Type B pancreatic cell (in vitro differentiated cells): ENCODE results near the gene GNA14. TPM values are rescaled to one million over a fixed set of nuclear protein-coding genes. Genes with fewer than 3 reads are reported as not detected.

Source experiments
- DNase-seq: peaks from one replicate; pipeline ENCODE4 v3.0.0; 2021; ENCODE audit warnings: mixed read lengths; ENCODE audit not compliant: unreplicated experiment; ENCODE audit errors: extremely low spot score
- H3K27ac Mint-ChIP-seq: 2 replicates; pipeline ENCODE4 v1.8.0; 2021; ENCODE audit warnings: mild to moderate bottlenecking, mixed read lengths
- H3K27me3 Mint-ChIP-seq: 2 replicates; pipeline ENCODE4 v1.8.0; 2021; ENCODE audit warnings: mixed read lengths
- H3K36me3 Mint-ChIP-seq: 2 replicates; pipeline ENCODE4 v1.8.0; 2021; ENCODE audit warnings: mixed read lengths
- H3K4me1 Mint-ChIP-seq: one replicate; pipeline ENCODE4 v1.8.0; 2021; ENCODE audit warnings: mixed read lengths; ENCODE audit not compliant: unreplicated experiment
- H3K4me3 Mint-ChIP-seq: 2 replicates; pipeline ENCODE4 v1.8.0; 2021; ENCODE audit warnings: mild to moderate bottlenecking, mixed read lengths
- H3K9me3 Mint-ChIP-seq: 2 replicates; pipeline ENCODE4 v1.8.0; 2021; ENCODE audit warnings: mixed read lengths
- total RNA-seq: library from RNA; stranded (reverse); gene quantifications from 2 replicates; pipeline ENCODE4 v1.2.1, GENCODE V29; 2021; ENCODE audit warnings: low replicate concordance
- TF ChIP-seq, protein P1 (sequence below): fragments of 200-600 bp; sonication (generic); conservative IDR thresholded peaks from 2 replicates; pipeline ENCODE4 v1.5.0; 2021; ENCODE audit warnings: antibody characterized with exemption, mild to moderate bottlenecking

Gene GNA14
- total RNA-seq, 1 donor from 2014 or later, result not detected

DNA sequence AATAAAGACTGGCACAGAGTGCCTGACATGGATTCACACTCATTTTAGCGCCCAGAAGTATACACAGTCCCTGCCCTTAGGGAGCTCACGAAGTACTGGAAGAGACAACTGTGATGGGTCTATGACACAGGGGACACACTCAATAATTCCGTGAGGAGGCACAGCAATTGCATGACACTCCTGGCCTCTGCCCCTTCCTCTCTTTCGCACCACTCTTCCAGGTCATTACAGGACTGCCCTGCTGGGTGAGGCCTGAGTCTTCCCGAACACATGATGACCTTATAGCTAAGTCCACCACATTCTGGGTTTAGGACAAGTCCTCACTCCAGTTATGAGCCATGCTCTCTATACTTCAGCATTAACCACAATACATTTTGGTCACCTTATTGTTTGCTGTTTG is 134.7 kb downstream of the GNA14 start:
- Mint-ChIP-seq H3K27ac (no peak overlapping the region), H3K4me3 (no peak overlapping the region), H3K36me3 (no peaks in the 10 kb centered on the region), H3K27me3 (no peaks in the 10 kb centered on the region), H3K4me1 (peaks cover 14% of the 10 kb centered on the region), H3K9me3 (no peaks in the 10 kb centered on the region)
- DNase-seq, result no peak
- TF ChIP-seq, protein P1, sequence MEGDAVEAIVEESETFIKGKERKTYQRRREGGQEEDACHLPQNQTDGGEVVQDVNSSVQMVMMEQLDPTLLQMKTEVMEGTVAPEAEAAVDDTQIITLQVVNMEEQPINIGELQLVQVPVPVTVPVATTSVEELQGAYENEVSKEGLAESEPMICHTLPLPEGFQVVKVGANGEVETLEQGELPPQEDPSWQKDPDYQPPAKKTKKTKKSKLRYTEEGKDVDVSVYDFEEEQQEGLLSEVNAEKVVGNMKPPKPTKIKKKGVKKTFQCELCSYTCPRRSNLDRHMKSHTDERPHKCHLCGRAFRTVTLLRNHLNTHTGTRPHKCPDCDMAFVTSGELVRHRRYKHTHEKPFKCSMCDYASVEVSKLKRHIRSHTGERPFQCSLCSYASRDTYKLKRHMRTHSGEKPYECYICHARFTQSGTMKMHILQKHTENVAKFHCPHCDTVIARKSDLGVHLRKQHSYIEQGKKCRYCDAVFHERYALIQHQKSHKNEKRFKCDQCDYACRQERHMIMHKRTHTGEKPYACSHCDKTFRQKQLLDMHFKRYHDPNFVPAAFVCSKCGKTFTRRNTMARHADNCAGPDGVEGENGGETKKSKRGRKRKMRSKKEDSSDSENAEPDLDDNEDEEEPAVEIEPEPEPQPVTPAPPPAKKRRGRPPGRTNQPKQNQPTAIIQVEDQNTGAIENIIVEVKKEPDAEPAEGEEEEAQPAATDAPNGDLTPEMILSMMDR, result no peak

DNA sequence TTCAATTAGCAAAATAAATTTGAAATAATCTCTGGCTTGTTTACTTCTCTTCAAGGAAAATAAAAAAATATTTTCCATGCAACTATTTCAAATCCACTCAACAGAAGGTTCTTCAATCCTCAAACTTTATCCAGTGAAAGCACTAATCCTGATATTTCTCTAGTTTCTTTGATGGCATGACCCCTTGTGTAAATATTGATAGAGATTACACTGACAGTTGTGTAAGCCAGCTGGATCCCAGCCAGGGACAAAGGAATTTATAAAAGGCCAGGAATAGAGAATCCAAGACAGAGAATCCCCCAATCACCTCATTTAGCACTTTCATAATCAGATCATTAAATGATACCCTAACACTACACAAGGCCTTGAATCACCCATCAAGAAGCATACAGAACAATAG is 135.2 kb downstream of the GNA14 start:
- H3K9me3 Mint-ChIP-seq, result no peaks in the 10 kb centered on the region
- no peak for DNase-seq
- no peak overlapping the region for H3K4me3 Mint-ChIP-seq
- H3K36me3 Mint-ChIP-seq, result no peaks in the 10 kb centered on the region
- no peak overlapping the region for H3K27ac Mint-ChIP-seq
- no peaks in the 10 kb centered on the region for H3K27me3 Mint-ChIP-seq
- H3K4me1 Mint-ChIP-seq, result peaks cover 14% of the 10 kb centered on the region
- TF ChIP-seq, protein P1, result no peak

DNA sequence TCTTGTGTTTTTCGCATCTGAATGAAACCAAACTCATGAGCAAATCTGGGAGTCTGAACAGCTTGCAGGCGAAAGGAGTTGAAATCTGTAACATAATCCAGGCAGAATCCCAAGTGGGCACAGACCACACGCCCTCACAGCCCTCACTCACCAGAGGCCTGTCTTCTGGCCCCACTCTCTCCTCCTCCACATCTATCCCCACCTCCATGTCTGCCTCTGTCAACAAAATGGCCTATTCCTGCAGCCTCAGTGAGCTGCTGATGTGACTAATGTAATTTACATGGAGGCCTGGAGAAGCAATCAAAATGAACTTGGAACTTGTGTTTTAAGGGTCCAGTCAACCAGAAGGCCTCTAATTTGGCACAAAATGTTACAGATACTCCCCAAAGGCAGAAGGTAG is 136.6 kb downstream of the GNA14 start:
- no peaks in the 10 kb centered on the region for H3K9me3 Mint-ChIP-seq
- no peak overlapping the region for H3K4me3 Mint-ChIP-seq
- H3K27me3 Mint-ChIP-seq, result no peaks in the 10 kb centered on the region
- no peaks in the 10 kb centered on the region for H3K36me3 Mint-ChIP-seq
- TF ChIP-seq, protein P1, result no peak
- peaks cover 21% of the 10 kb centered on the region for H3K4me1 Mint-ChIP-seq
- H3K27ac Mint-ChIP-seq, result no peak overlapping the region
- no peak for DNase-seq

DNA sequence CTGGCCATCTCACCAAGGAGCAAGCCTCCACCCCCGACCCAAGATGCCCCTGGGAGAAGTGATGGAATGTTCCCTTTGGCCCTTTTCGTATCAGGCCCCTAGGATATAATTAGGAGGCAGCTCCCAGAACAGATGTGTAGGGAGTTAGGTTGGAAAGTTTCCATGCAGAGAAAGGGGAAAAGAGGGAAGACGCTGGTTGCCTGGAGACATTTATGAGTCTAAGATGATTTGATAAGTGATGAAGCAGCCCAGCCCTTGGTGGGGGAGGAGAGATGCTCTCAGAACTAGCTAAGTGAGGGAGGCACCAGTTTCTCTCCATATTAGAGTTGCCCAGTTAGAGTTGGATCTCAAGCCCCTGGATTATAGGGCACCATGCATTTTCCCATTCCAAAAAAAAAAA is 137.5 kb downstream of the GNA14 start:
- TF ChIP-seq, protein P1, result no peak
- H3K27me3 Mint-ChIP-seq, result no peaks in the 10 kb centered on the region

DNA sequence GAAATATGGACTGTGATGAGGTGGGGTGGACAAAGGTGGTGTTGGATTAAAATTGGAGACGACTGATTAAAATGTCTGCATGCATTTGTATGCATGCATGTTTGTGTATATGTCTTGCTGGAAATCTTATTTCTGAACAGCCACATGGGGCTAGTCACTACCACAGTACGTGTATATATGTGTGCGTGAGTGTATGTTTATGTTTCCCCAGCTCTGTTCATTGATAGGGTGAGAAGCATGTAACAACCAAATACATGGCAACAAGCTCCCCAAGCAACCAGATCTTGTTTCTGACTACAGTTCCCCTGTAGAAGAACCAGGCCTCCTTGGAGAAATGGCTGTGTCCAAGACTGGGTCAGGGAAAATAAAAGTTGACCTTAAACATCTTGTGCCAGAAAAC is 139.7 kb downstream of the GNA14 start:
- Mint-ChIP-seq H3K4me3 (no peak overlapping the region), H3K4me1 (peaks cover 21% of the 10 kb centered on the region), H3K27ac (no peak overlapping the region), H3K27me3 (no peaks in the 10 kb centered on the region), H3K36me3 (no peaks in the 10 kb centered on the region), H3K9me3 (no peaks in the 10 kb centered on the region)
- TF ChIP-seq, protein P1, result no peak
- DNase-seq, result no peak

More for the DNA sequence above, 137.5 kb downstream of the GNA14 start:
- Mint-ChIP-seq H3K27ac (no peak overlapping the region), H3K9me3 (no peaks in the 10 kb centered on the region), H3K36me3 (no peaks in the 10 kb centered on the region), H3K4me1 (peaks cover 21% of the 10 kb centered on the region), H3K4me3 (no peak overlapping the region)
- DNase-seq, result no peak
